ENCODE data around the gene RTP3.

DNA sequence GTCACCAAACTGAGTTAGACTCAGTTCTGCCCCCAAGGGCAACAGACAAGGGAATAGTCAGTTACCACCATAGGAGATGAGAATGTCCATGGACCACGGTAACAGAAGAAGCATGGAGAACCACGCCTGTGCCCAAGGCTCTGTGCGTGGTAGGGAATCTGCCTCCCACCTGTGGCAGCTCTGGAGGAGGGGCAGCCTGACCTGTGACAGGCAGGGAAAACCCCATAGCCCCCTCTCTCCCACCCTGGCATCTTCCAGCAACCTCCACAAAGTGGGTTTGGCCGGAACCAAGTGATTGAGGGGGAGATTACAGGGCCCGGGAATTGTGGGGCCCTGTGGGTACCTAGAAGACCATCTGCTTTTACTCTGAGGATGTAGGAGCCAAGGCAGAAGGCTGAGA, 18.8 kb upstream of the RTP3 start:
- no peak for TF ChIP-seq CTCF (IDR thresholded peaks at IDR 0.05)
- no peak for TF ChIP-seq POLR2A (IDR thresholded peaks at IDR 0.05)

All from esophagus squamous epithelium (tissue), 4 donors.